IMR-90 (cell line): Measurements from ENCODE around the gene ZNF831. TPM values are rescaled to one million over a fixed set of nuclear protein-coding genes. Genes with fewer than 3 reads are reported as not detected.

Experiments used
- ATAC-seq: fragments of 200-7000 bp; cut with Tn5 transposase; 2 replicates; pipeline ENCODE4 v1.9.1; 2020; ENCODE audit warnings: low read depth, mild to moderate bottlenecking, moderate library complexity
- BruUV-seq: library from RNA; stranded (reverse); fragments of 400-500 nt; replicated peaks from 2 replicates; lab custom pipeline; 2021; lab: Mats Ljungman, UMichigan
- CTCF ChIA-PET: fragments of 300-600 bp; formaldehyde crosslinking; extraction: SDS; loops from one replicate; lab custom pipeline; 2021; ENCODE audit warnings: antibody characterized with exemption; lab: Yijun Ruan, JAX
- POLR2A ChIA-PET: fragments of 300-600 bp; sonication (Branson Sonifier 250); formaldehyde crosslinking; loops from one replicate; lab custom pipeline; 2022; ENCODE audit warnings: antibody characterized with exemption; ENCODE audit not compliant: unreplicated experiment; lab: Charles Lee
- DNase-seq: peaks from one replicate; pipeline ENCODE4 v3.0.0; 2013
- H2AFZ ChIP-seq: replicated peaks from 2 replicates; pipeline ENCODE3; 2013; ENCODE audit warnings: low read length, mild to moderate bottlenecking; ENCODE audit not compliant: poor library complexity
- H2AK5ac ChIP-seq: 2 replicates; pipeline ENCODE4 v1.6.1; 2013; ENCODE audit warnings: low read depth, low read length, inconsistent platforms
- H2AK9ac ChIP-seq: replicated peaks from 2 replicates; pipeline ENCODE3; 2013; ENCODE audit warnings: mild to moderate bottlenecking, low read depth, low read length, moderate library complexity; ENCODE audit not compliant: poor library complexity
- H2BK120ac ChIP-seq: 2 replicates; pipeline ENCODE4 v1.6.1; 2013; ENCODE audit warnings: low read depth, low read length, inconsistent platforms
- H2BK15ac ChIP-seq: 3 replicates; pipeline ENCODE4 v1.6.1; 2013; ENCODE audit warnings: low read depth, low read length, inconsistent platforms
- H2BK20ac ChIP-seq: 2 replicates; pipeline ENCODE4 v1.6.1; 2013; ENCODE audit warnings: low read depth, mild to moderate bottlenecking, inconsistent platforms, low read length, moderate library complexity
- H2BK5ac ChIP-seq: 2 replicates; pipeline ENCODE4 v1.6.1; 2013; ENCODE audit warnings: mild to moderate bottlenecking, low read depth, low read length, inconsistent platforms; ENCODE audit not compliant: poor library complexity, severe bottlenecking
- H3K14ac ChIP-seq: replicated peaks from 2 replicates; pipeline ENCODE4 v1.6.1; 2013; ENCODE audit warnings: low read depth, low read length, inconsistent platforms
- H3K18ac ChIP-seq: 2 replicates; pipeline ENCODE4 v1.6.1; 2013; ENCODE audit warnings: low read depth, low read length, control low read depth
- H3K23ac ChIP-seq: 2 replicates; pipeline ENCODE4 v1.6.1; 2013; ENCODE audit warnings: low read depth, low read length, inconsistent platforms
- H3K27ac ChIP-seq: 2 replicates; pipeline ENCODE4 v1.5.1; 2013; ENCODE audit warnings: mild to moderate bottlenecking, control low read depth, low read length; ENCODE audit not compliant: insufficient read depth
- H3K27me3 ChIP-seq: 2 replicates; pipeline ENCODE4 v1.6.1; 2013; ENCODE audit warnings: low read length; ENCODE audit not compliant: control insufficient read depth, insufficient read depth
- H3K36me3 ChIP-seq: 2 replicates; pipeline ENCODE4 v1.6.1; 2013; ENCODE audit warnings: low read length, mixed read lengths; ENCODE audit not compliant: control insufficient read depth, insufficient read depth
- H3K4ac ChIP-seq: 2 replicates; pipeline ENCODE4 v1.6.1; 2013; ENCODE audit warnings: low read depth, low read length, inconsistent platforms
- H3K4me1 ChIP-seq: 2 replicates; pipeline ENCODE4 v1.6.1; 2013; ENCODE audit warnings: low read length, mixed read lengths; ENCODE audit not compliant: control insufficient read depth, insufficient read depth
- H3K4me2 ChIP-seq: 2 replicates; pipeline ENCODE4 v1.6.1; 2013; ENCODE audit warnings: low read depth, mild to moderate bottlenecking, control low read depth, low read length, moderate library complexity
- H3K4me3 ChIP-seq: 2 replicates; pipeline ENCODE4 v1.5.1; 2013; ENCODE audit warnings: low read depth, mild to moderate bottlenecking, control low read depth, low read length, moderate library complexity; ENCODE audit not compliant: insufficient read depth
- H3K56ac ChIP-seq: 2 replicates; pipeline ENCODE4 v1.6.1; 2013; ENCODE audit warnings: low read length, inconsistent platforms; ENCODE audit not compliant: insufficient read depth; ENCODE audit errors: extremely low read depth
- H3K79me1 ChIP-seq, 2 experiments: 2 replicates each; pipeline ENCODE4 v1.6.1; 2013; ENCODE audit warnings: low read length in 2 of 2, inconsistent platforms in 1 of 2, low read depth in 1 of 2
- H3K9ac ChIP-seq: 2 replicates; pipeline ENCODE4 v1.6.1; 2013; ENCODE audit warnings: low read depth, low read length, control low read depth
- H3K9me1 ChIP-seq: 2 replicates; pipeline ENCODE4 v1.6.1; 2013; ENCODE audit warnings: low read length, inconsistent platforms; ENCODE audit not compliant: insufficient read depth
- H3K9me3 ChIP-seq: 2 replicates; pipeline ENCODE4 v1.6.1; 2013; ENCODE audit warnings: low read length; ENCODE audit not compliant: control insufficient read depth, insufficient read depth
- H4K20me1 ChIP-seq: 2 replicates; pipeline ENCODE4 v1.6.1; 2013; ENCODE audit warnings: low read length, inconsistent platforms; ENCODE audit not compliant: insufficient read depth
- H4K5ac ChIP-seq: 2 replicates; pipeline ENCODE4 v1.6.1; 2013; ENCODE audit warnings: mild to moderate bottlenecking, low read depth, low read length, control low read depth
- H4K8ac ChIP-seq, 2 experiments: 2 replicates each; pipeline ENCODE4 v1.6.1; 2013; ENCODE audit warnings: low read depth in 2 of 2, low read length in 2 of 2, control low read depth in 1 of 2, inconsistent platforms in 1 of 2
- H4K91ac ChIP-seq: 2 replicates; pipeline ENCODE4 v1.6.1; 2013; ENCODE audit warnings: low read depth, low read length, inconsistent platforms; ENCODE audit not compliant: insufficient read depth
- CEBPB ChIP-seq: IDR thresholded peaks from 2 replicates; pipeline ENCODE4 v1.6.1; 2012; ENCODE audit warnings: low read depth, low read length, improper control_type of control experiment
- CHD1 ChIP-seq: IDR thresholded peaks from 2 replicates; pipeline ENCODE4 v1.6.1; 2012; ENCODE audit warnings: low read depth, low read length, improper control_type of control experiment
- FOS ChIP-seq: fragments of 150-350 bp; IDR thresholded peaks from 2 replicates; pipeline ENCODE4 v1.6.1; 2016; ENCODE audit warnings: low read depth, low read length
- MAFK ChIP-seq: IDR thresholded peaks from 2 replicates; pipeline ENCODE4 v1.6.1; 2012; ENCODE audit warnings: low read depth, low read length, improper control_type of control experiment
- MAZ ChIP-seq: IDR thresholded peaks from 2 replicates; pipeline ENCODE4 v1.6.1; 2012; ENCODE audit warnings: low read depth, mild to moderate bottlenecking, low read length, improper control_type of control experiment, moderate library complexity, borderline replicate concordance
- MXI1 ChIP-seq: IDR thresholded peaks from 2 replicates; pipeline ENCODE4 v1.6.1; 2012; ENCODE audit warnings: low read depth, mild to moderate bottlenecking, low read length, moderate library complexity, borderline replicate concordance
- NFE2L2 ChIP-seq: fragments of 150-350 bp; IDR thresholded peaks from 2 replicates; pipeline ENCODE4 v1.6.1; 2016; ENCODE audit warnings: low read depth, mild to moderate bottlenecking, low read length
- POLR2A ChIP-seq: IDR thresholded peaks from 2 replicates; pipeline ENCODE4 v1.6.1; 2012; ENCODE audit warnings: mild to moderate bottlenecking, low read depth, low read length
- RCOR1 ChIP-seq: IDR thresholded peaks from 2 replicates; pipeline ENCODE4 v1.6.1; 2012; ENCODE audit warnings: mild to moderate bottlenecking, low read length, improper control_type of control experiment; ENCODE audit not compliant: insufficient replicate concordance
- RFX5 ChIP-seq: IDR thresholded peaks from 2 replicates; pipeline ENCODE4 v1.8.0; 2012; ENCODE audit warnings: low read depth, mild to moderate bottlenecking, low read length, moderate library complexity
- SMC3 ChIP-seq: fragments of 150-350 bp; IDR thresholded peaks from 2 replicates; pipeline ENCODE4 v1.6.1; 2016; ENCODE audit warnings: low read depth, mild to moderate bottlenecking, antibody characterized with exemption, low read length, moderate library complexity
- WGBS, 2 experiments: methylation state at CpG; one replicate each; pipeline versions ENCODE4 v1.1.5 to v1.1.7; 2013; ENCODE audit warnings: missing lambda C conversion rate in 2 of 2; ENCODE audit not compliant: insufficient read length in 1 of 2; ENCODE audit errors: extremely low coverage in 2 of 2; 5-methylcytosine and 5-hydroxymethylcytosine counted together
- dilution Hi-C: fragments of 300-500 bp; cut with HindIII; formaldehyde crosslinking; loops from one replicate; pipeline ENCODE4 v1.14.3; 2018; ENCODE audit warnings: low sequenced_read_pairs; ENCODE audit not compliant: unreplicated experiment
- in situ Hi-C: fragments of 300-500 bp; cut with MboI; formaldehyde crosslinking; loops from 3 replicates; pipeline ENCODE4 v1.14.3; 2019; ENCODE audit warnings: low sequenced_read_pairs, inconsistent platforms, mixed read lengths
- intact Hi-C: fragments of 100-400 bp; cut with micrococcal nuclease; formaldehyde crosslinking; loops from 2 replicates; pipeline ENCODE4 v1.10.0; 2022
- polyA plus RNA-seq, 3 experiments: library from polyadenylated mRNA; depleted of rRNA; stranded (reverse); fragments of >200 nt; gene quantifications; 2 replicates each; pipeline ENCODE4 v1.2.3, GENCODE V29; 2012; ENCODE audit warnings: low replicate concordance in 1 of 3
- total RNA-seq: library from RNA; depleted of rRNA; stranded (reverse); fragments of >200 nt; gene quantifications from 2 replicates; pipeline ENCODE4 v1.2.3, GENCODE V29; 2012
- TF ChIP-seq, protein P1 (sequence below): fragments of 150-350 bp; IDR thresholded peaks from 2 replicates; pipeline ENCODE4 v1.6.1; 2016; ENCODE audit warnings: low read depth, mild to moderate bottlenecking, low read length, moderate library complexity, borderline replicate concordance
- TF ChIP-seq, protein P2 (sequence below): fragments of 150-350 bp; IDR thresholded peaks from 2 replicates; pipeline ENCODE4 v1.6.1; 2017; ENCODE audit warnings: mild to moderate bottlenecking, antibody characterized with exemption, low read length, low read depth
- TF ChIP-seq, protein P3 (sequence below): conservative IDR thresholded peaks from 2 replicates; pipeline ENCODE4 v1.5.1; 2012; ENCODE audit warnings: mild to moderate bottlenecking, low read depth, low read length, improper control_type of control experiment

The ZNF831 gene
- total and polyA plus RNA-seq, 2 of the 4 experiments (the other 2 are of a cell fraction) = not detected

DNA sequence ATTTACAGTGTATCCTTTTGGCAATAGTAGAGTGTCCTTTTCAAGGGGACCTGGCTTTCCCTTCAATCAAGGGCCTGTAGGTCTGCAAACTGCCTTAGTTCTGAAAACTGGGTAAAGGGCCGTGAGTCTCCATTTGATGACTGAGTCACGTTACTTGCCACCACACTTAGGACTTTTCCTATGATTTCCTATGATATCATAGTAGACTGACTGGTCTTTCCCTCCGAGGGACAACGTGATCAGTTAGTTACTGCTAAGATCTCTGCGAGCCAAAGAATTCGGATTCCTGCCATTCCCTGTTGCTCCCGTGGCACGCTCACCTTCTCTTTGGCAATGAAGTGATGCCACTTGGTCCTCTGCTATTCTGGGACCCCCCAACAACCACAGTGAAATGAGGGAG lies 8.4 kb downstream of the ZNF831 start (continued):
- TF ChIP-seq RFX5 (no peak), MAZ (no peak), POLR2A (no peak), CEBPB (no peak), NFE2L2 (no peak), SMC3 (no peak)

DNA sequence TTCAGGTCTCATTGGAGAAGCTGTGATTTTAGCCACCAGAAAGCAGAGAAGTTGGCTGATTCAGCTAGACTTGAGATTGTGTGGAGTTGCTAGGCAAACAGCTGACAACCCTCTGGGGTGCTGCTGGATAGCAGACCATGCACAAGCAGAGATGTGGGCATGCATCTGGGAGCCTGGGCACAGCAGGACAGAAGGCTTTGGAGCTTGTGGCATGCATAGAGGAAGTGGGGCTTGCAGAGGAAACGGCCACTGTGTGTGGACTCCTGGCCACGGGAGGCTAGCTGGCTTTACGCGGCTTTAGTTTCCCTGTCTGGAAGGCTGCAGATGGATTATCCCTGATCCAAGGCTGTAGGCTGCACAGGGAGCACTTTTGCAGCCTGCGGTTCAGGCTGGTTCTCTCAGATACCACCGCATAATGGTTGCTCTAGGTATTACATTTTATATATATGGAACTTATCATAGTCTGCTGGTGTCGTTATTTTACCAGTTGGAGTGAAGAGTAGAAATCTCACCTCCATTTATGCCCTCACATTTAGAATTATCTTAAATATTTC lies 10.4 kb downstream of the ZNF831 start:
- Histone ChIP-seq H4K91ac (no peak overlapping the region), H3K4me3 (no peak overlapping the region), H3K9me3 (no peaks in the 10 kb centered on the region), H2AFZ (no peak overlapping the region), H3K9me1 (no peaks in the 10 kb centered on the region), H2AK5ac (no peak overlapping the region), H3K36me3 (no peaks in the 10 kb centered on the region), H2BK120ac (no peak overlapping the region), H3K14ac (no peak overlapping the region), H3K27ac (no peak overlapping the region), H3K18ac (no peak overlapping the region), H2BK15ac (no peak overlapping the region), H3K4me2 (no peak overlapping the region), H2AK9ac (no peak overlapping the region), H3K23ac (no peak overlapping the region), H2BK5ac (no peak overlapping the region), H3K9ac (no peak overlapping the region), H2BK20ac (no peak overlapping the region), H3K27me3 (no peaks in the 10 kb centered on the region), H3K56ac (no peak overlapping the region), H4K20me1 (no peaks in the 10 kb centered on the region), H3K4ac (no peak overlapping the region), H3K79me1 (no peaks in the 10 kb centered on the region), H4K8ac (no peak overlapping the region), H4K5ac (no peak overlapping the region), H3K4me1 (no peaks in the 10 kb centered on the region)
- no peak for ATAC-seq
- dilution Hi-C loops = no loop called here
- 63% methylated on average over 3 of the region's 7 CpGs; no CpG with 5 or more reads in 1 of the 2 experiments for WGBS, 2 experiments
- intact Hi-C loops = no loop called here
- CTCF ChIA-PET = no interaction called here
- POLR2A ChIA-PET = no interaction called here
- in situ Hi-C loops = no loop called here
- BruUV-seq = no TSS peak
- DNase-seq = no peak
- TF ChIP-seq FOS = no peak
- no peak for TF ChIP-seq SMC3
- no peak for TF ChIP-seq CEBPB
- no peak for TF ChIP-seq RCOR1
- TF ChIP-seq CHD1 = no peak
- TF ChIP-seq, protein P1, sequence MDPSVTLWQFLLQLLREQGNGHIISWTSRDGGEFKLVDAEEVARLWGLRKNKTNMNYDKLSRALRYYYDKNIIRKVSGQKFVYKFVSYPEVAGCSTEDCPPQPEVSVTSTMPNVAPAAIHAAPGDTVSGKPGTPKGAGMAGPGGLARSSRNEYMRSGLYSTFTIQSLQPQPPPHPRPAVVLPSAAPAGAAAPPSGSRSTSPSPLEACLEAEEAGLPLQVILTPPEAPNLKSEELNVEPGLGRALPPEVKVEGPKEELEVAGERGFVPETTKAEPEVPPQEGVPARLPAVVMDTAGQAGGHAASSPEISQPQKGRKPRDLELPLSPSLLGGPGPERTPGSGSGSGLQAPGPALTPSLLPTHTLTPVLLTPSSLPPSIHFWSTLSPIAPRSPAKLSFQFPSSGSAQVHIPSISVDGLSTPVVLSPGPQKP = no peak
- TF ChIP-seq NFE2L2 = no peak
- TF ChIP-seq RFX5 = no peak
- TF ChIP-seq MAFK = no peak
- TF ChIP-seq MXI1 = no peak
- TF ChIP-seq, protein P2, sequence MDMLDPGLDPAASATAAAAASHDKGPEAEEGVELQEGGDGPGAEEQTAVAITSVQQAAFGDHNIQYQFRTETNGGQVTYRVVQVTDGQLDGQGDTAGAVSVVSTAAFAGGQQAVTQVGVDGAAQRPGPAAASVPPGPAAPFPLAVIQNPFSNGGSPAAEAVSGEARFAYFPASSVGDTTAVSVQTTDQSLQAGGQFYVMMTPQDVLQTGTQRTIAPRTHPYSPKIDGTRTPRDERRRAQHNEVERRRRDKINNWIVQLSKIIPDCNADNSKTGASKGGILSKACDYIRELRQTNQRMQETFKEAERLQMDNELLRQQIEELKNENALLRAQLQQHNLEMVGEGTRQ = no peak
- TF ChIP-seq, protein P3, sequence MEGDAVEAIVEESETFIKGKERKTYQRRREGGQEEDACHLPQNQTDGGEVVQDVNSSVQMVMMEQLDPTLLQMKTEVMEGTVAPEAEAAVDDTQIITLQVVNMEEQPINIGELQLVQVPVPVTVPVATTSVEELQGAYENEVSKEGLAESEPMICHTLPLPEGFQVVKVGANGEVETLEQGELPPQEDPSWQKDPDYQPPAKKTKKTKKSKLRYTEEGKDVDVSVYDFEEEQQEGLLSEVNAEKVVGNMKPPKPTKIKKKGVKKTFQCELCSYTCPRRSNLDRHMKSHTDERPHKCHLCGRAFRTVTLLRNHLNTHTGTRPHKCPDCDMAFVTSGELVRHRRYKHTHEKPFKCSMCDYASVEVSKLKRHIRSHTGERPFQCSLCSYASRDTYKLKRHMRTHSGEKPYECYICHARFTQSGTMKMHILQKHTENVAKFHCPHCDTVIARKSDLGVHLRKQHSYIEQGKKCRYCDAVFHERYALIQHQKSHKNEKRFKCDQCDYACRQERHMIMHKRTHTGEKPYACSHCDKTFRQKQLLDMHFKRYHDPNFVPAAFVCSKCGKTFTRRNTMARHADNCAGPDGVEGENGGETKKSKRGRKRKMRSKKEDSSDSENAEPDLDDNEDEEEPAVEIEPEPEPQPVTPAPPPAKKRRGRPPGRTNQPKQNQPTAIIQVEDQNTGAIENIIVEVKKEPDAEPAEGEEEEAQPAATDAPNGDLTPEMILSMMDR = no peak
